ENCODE measurements around the gene RINL.

Gene RINL

GRCh38 chr19:38917516-38917915, 39.4 kb upstream of the RINL start:
- H3K36me3 ChIP-seq (ENCODE audit: control insufficient read depth, insufficient read depth, low read length): no peaks in the 10 kb centered on the region
- H3K4me3 ChIP-seq (ENCODE audit: low read depth, low read length): no peak overlapping the region
- H3K79me2 ChIP-seq: no peaks in the 10 kb centered on the region
- no peaks in the 10 kb centered on the region for H3K4me1 ChIP-seq
- no peak overlapping the region for H3K27ac ChIP-seq
- H3K9me3 ChIP-seq (ENCODE audit: control insufficient read depth, low read length): no peaks in the 10 kb centered on the region
- no peaks in the 10 kb centered on the region for H3K27me3 ChIP-seq (ENCODE audit: control insufficient read depth, insufficient read depth, low read length)
- H3K4me2 ChIP-seq (ENCODE audit: low read length): no peak overlapping the region
- H2AFZ ChIP-seq: no peak overlapping the region
- no peak for TF ChIP-seq CTCF (IDR thresholded peaks at IDR 0.05)
- H3K9ac ChIP-seq: no peak overlapping the region

- H3K9ac ChIP-seq: no peak overlapping the region
- H3K79me2 ChIP-seq: no peaks in the 10 kb centered on the region
- no peak for TF ChIP-seq CTCF (IDR thresholded peaks at IDR 0.05)
- H3K27ac ChIP-seq: no peak overlapping the region
- no peaks in the 10 kb centered on the region for H3K36me3 ChIP-seq (ENCODE audit: control insufficient read depth, insufficient read depth, low read length)
- H3K4me1 ChIP-seq: no peaks in the 10 kb centered on the region
- no peaks in the 10 kb centered on the region for H3K27me3 ChIP-seq (ENCODE audit: control insufficient read depth, insufficient read depth, low read length)
- no peak overlapping the region for H3K4me2 ChIP-seq (ENCODE audit: low read length)
- H2AFZ ChIP-seq: no peak overlapping the region
- no peak overlapping the region for H3K4me3 ChIP-seq (ENCODE audit: low read depth, low read length)
- H3K9me3 ChIP-seq (ENCODE audit: control insufficient read depth, low read length): no peaks in the 10 kb centered on the region
Observed at GRCh38 chr19:38915329-38916321, 37.5 kb upstream of the RINL start.

GRCh38 chr19:38913958-38914357, 35.9 kb upstream of the RINL start:
- Histone ChIP-seq H3K4me3 (ENCODE audit: low read depth, low read length) (no peak overlapping the region), H3K79me2 (no peaks in the 10 kb centered on the region), H3K4me2 (ENCODE audit: low read length) (no peak overlapping the region), H3K27me3 (ENCODE audit: control insufficient read depth, insufficient read depth, low read length) (no peaks in the 10 kb centered on the region), H3K9me3 (ENCODE audit: control insufficient read depth, low read length) (no peaks in the 10 kb centered on the region), H3K9ac (no peak overlapping the region), H3K27ac (no peak overlapping the region), H2AFZ (no peak overlapping the region), H3K36me3 (ENCODE audit: control insufficient read depth, insufficient read depth, low read length) (no peaks in the 10 kb centered on the region), H3K4me1 (no peaks in the 10 kb centered on the region)
- TF ChIP-seq CTCF (IDR thresholded peaks at IDR 0.05): no peak

- Histone ChIP-seq H3K9me3 (ENCODE audit: control insufficient read depth, low read length) (no peaks in the 10 kb centered on the region), H3K27ac (no peak overlapping the region), H3K27me3 (ENCODE audit: control insufficient read depth, insufficient read depth, low read length) (no peaks in the 10 kb centered on the region), H3K9ac (no peak overlapping the region), H2AFZ (no peak overlapping the region), H3K79me2 (no peaks in the 10 kb centered on the region), H3K4me2 (ENCODE audit: low read length) (no peak overlapping the region), H3K36me3 (ENCODE audit: control insufficient read depth, insufficient read depth, low read length) (no peaks in the 10 kb centered on the region), H3K4me3 (ENCODE audit: low read depth, low read length) (no peak overlapping the region), H3K4me1 (no peaks in the 10 kb centered on the region)
- TF ChIP-seq CTCF (IDR thresholded peaks at IDR 0.05): no peak
Observed at GRCh38 chr19:38912600-38913514, 34.8 kb upstream of the RINL start.

Measured in parathyroid adenoma (tissue), 2 donors.